Neural cell (in vitro differentiated cells): Measurements from ENCODE around the gene NNT. TPM values are rescaled to one million over a fixed set of nuclear protein-coding genes. Genes with fewer than 3 reads are reported as not detected.

Experiments
- H2AFZ ChIP-seq: fragments of 200-600, 300-800 bp; sonication (generic), shearing (Covaris generic); 2 replicates; pipeline ENCODE4 v1.6.0; 2014; ENCODE audit warnings: low read depth, mild to moderate bottlenecking, antibody characterized with exemption, low read length, moderate library complexity
- H3F3A ChIP-seq: fragments of 200-600 bp; shearing (Covaris generic); 2 replicates; pipeline ENCODE4 v1.6.1; 2016; ENCODE audit warnings: mild to moderate bottlenecking, moderate library complexity, mixed read lengths, antibody characterized with exemption, low read length; ENCODE audit not compliant: insufficient read depth, poor library complexity, severe bottlenecking
- H3K27ac ChIP-seq: fragments of 200-600, 300-800 bp; sonication (generic), shearing (Covaris generic); 2 replicates; pipeline ENCODE4 v1.5.1; 2014; ENCODE audit warnings: mild to moderate bottlenecking, low read length, moderate library complexity
- H3K27me3 ChIP-seq: fragments of 300-800, 200-600 bp; sonication (generic), shearing (Covaris generic); 2 replicates; pipeline ENCODE4 v1.6.0; 2014; ENCODE audit warnings: mild to moderate bottlenecking, low read depth, low read length, moderate library complexity; ENCODE audit not compliant: insufficient read depth
- H3K36me3 ChIP-seq: fragments of 300-800, 200-600 bp; sonication (generic), shearing (Covaris generic); 2 replicates; pipeline ENCODE4 v1.5.1; 2014; ENCODE audit warnings: mild to moderate bottlenecking, antibody characterized with exemption, low read length, moderate library complexity; ENCODE audit not compliant: insufficient read depth
- H3K4me2 ChIP-seq: fragments of 300-800, 200-600 bp; sonication (generic), shearing (Covaris generic); 2 replicates; pipeline ENCODE4 v1.6.0; 2014; ENCODE audit warnings: mild to moderate bottlenecking, low read length
- H3K4me3 ChIP-seq: fragments of 300-800, 200-600 bp; sonication (generic), shearing (Covaris generic); 2 replicates; pipeline ENCODE4 v1.5.1; 2014; ENCODE audit warnings: mild to moderate bottlenecking, low read length, moderate library complexity
- H3K79me2 ChIP-seq: fragments of 200-600 bp; shearing (Covaris generic); replicated peaks from 2 replicates; pipeline ENCODE4 v1.6.0; 2014; ENCODE audit warnings: mild to moderate bottlenecking, low read length, moderate library complexity; ENCODE audit not compliant: insufficient read depth
- H3K9ac ChIP-seq: fragments of 300-800, 200-600 bp; sonication (generic), shearing (Covaris generic); 2 replicates; pipeline ENCODE4 v1.6.1; 2016; ENCODE audit warnings: mild to moderate bottlenecking, low read length, mixed read lengths
- H3K9me2 ChIP-seq: fragments of 200-600 bp; shearing (Covaris generic); 2 replicates; pipeline ENCODE4 v1.6.1; 2016; ENCODE audit warnings: mild to moderate bottlenecking, low read length, mixed read lengths; ENCODE audit not compliant: insufficient read depth
- H3K9me3 ChIP-seq: fragments of 200-600, 300-800 bp; sonication (generic), shearing (Covaris generic); 2 replicates; pipeline ENCODE4 v1.6.1; 2016; ENCODE audit warnings: mild to moderate bottlenecking, mixed run types, low read length, moderate library complexity, mixed read lengths
- H4K20me1 ChIP-seq: fragments of 200-600 bp; shearing (Covaris generic); 2 replicates; pipeline ENCODE4 v1.6.1; 2016; ENCODE audit warnings: mild to moderate bottlenecking, mixed run types; ENCODE audit not compliant: insufficient read depth
- CTCF ChIP-seq: fragments of 450-650 bp; IDR thresholded peaks from 2 replicates; pipeline ENCODE4 v1.5.1; 2014; ENCODE audit warnings: antibody characterized with exemption, mild to moderate bottlenecking, moderate library complexity; ENCODE audit not compliant: poor library complexity, severe bottlenecking
- EP300 ChIP-seq: fragments of 450-650 bp; conservative IDR thresholded peaks from 2 replicates; pipeline ENCODE4 v1.6.1; 2014; ENCODE audit warnings: antibody characterized with exemption, mild to moderate bottlenecking, moderate library complexity; ENCODE audit not compliant: poor library complexity, severe bottlenecking
- EZH2 ChIP-seq: fragments of 200-600, 300-800 bp; shearing (Covaris generic), sonication (generic); IDR thresholded peaks from 2 replicates; pipeline ENCODE4 v1.6.1; 2014; ENCODE audit warnings: antibody characterized with exemption, low read length, borderline replicate concordance, mild to moderate bottlenecking; ENCODE audit not compliant: insufficient read depth, poor library complexity, severe bottlenecking
- MXI1 ChIP-seq: fragments of 450-650 bp; conservative IDR thresholded peaks from 2 replicates; pipeline ENCODE4 v1.6.1; 2014; ENCODE audit warnings: antibody characterized with exemption, mild to moderate bottlenecking; ENCODE audit not compliant: poor library complexity, severe bottlenecking
- POLR2AphosphoS5 ChIP-seq: IDR thresholded peaks from 2 replicates; pipeline ENCODE4 v1.6.1; 2012
- RAD21 ChIP-seq: fragments of 450-650 bp; conservative IDR thresholded peaks from 2 replicates; pipeline ENCODE4 v1.6.1; 2014; ENCODE audit warnings: antibody characterized with exemption, mild to moderate bottlenecking, moderate library complexity
- REST ChIP-seq: IDR thresholded peaks from 2 replicates; pipeline ENCODE4 v1.6.1; 2012; ENCODE audit warnings: borderline replicate concordance
- SMC3 ChIP-seq: fragments of 450-650 bp; conservative IDR thresholded peaks from 2 replicates; pipeline ENCODE4 v1.6.1; 2014; ENCODE audit warnings: antibody characterized with exemption, mild to moderate bottlenecking, moderate library complexity; ENCODE audit not compliant: poor library complexity
- TAF1 ChIP-seq: IDR thresholded peaks from 2 replicates; pipeline ENCODE4 v1.6.1; 2012; ENCODE audit warnings: low read depth
- polyA plus RNA-seq: library from polyadenylated mRNA; depleted of rRNA; stranded (reverse); fragments of >200 nt; gene quantifications from 2 replicates; pipeline ENCODE4 v1.2.3, GENCODE V29; 2014

NNT gene
- polyA plus RNA-seq, 1 donor from 2014 or later: 120 TPM

GRCh38 chr5:43569236-43569746, 33.7 kb upstream of the NNT start:
- H2AFZ ChIP-seq: no peak overlapping the region
- TF ChIP-seq CTCF: no peak
- no peak for TF ChIP-seq EP300
- no peak for TF ChIP-seq MXI1
- TF ChIP-seq RAD21: no peak
- TF ChIP-seq SMC3: no peak
- no peak for TF ChIP-seq EZH2
- TF ChIP-seq POLR2AphosphoS5: no peak
- TF ChIP-seq REST: no peak
- TF ChIP-seq TAF1: no peak
- H4K20me1 ChIP-seq: no peaks in the 10 kb centered on the region

DNA sequence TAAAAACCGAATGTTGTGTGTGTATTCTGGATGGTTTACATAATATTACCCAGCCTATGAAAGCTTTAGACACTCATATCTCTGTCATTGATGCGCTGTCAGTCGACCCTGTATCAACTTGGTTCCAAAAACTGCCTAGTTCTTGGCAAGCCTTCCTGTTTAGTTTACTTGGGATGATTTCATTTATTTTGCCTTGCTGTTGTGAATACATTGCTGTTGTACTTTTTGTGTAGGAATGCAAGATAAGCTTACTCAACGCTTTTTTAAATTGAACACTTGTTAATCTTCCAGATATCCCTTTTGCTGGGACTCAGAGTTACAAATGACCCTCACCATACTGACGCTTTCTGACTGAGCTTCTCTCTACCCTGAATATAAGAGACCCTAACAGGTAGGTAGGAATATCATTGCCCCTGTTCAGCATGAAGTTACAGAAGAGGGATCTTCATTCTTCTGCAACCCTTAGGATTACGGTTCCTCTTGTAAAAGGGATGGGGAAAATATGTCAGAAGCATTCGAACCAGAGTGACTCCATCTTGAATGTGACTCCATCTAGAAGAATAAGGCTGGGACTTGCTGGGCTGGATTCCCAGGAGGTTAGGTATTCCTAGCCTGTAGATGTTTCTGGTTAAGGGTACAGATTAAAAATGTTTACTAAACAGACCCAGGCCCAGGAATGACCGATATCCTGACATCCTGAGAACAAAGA, 32.4 kb upstream of the NNT start:
- Histone ChIP-seq H3K9me2 (no peaks in the 10 kb centered on the region), H3K9ac (no peak overlapping the region), H3K4me3 (no peak overlapping the region), H4K20me1 (no peaks in the 10 kb centered on the region), H3K79me2 (no peaks in the 10 kb centered on the region), H3K4me2 (no peak overlapping the region), H3K9me3 (no peaks in the 10 kb centered on the region), H3F3A (no peaks in the 10 kb centered on the region), H3K36me3 (no peaks in the 10 kb centered on the region), H3K27me3 (no peaks in the 10 kb centered on the region), H2AFZ (no peak overlapping the region), H3K27ac (no peak overlapping the region)
- TF ChIP-seq SMC3: no peak
- no peak for TF ChIP-seq RAD21
- TF ChIP-seq REST: no peak
- no peak for TF ChIP-seq CTCF
- TF ChIP-seq POLR2AphosphoS5: no peak
- no peak for TF ChIP-seq EP300
- no peak for TF ChIP-seq TAF1
- TF ChIP-seq MXI1: no peak
- no peak for TF ChIP-seq EZH2

More at GRCh38 chr5:43569236-43569746, 33.7 kb upstream of the NNT start:
- Histone ChIP-seq H3K4me2 (no peak overlapping the region), H3K79me2 (no peaks in the 10 kb centered on the region), H3K27me3 (no peaks in the 10 kb centered on the region), H3K36me3 (no peaks in the 10 kb centered on the region), H3K27ac (no peak overlapping the region), H3K9me2 (no peaks in the 10 kb centered on the region), H3K4me3 (no peak overlapping the region), H3K9ac (no peak overlapping the region), H3F3A (no peaks in the 10 kb centered on the region), H3K9me3 (no peaks in the 10 kb centered on the region)
